ENCODE results near the gene ISL2.
A peak's percentile ranks its signal among the peaks of the same experiment; 100 is the strongest.

The ISL2 gene

DNA sequence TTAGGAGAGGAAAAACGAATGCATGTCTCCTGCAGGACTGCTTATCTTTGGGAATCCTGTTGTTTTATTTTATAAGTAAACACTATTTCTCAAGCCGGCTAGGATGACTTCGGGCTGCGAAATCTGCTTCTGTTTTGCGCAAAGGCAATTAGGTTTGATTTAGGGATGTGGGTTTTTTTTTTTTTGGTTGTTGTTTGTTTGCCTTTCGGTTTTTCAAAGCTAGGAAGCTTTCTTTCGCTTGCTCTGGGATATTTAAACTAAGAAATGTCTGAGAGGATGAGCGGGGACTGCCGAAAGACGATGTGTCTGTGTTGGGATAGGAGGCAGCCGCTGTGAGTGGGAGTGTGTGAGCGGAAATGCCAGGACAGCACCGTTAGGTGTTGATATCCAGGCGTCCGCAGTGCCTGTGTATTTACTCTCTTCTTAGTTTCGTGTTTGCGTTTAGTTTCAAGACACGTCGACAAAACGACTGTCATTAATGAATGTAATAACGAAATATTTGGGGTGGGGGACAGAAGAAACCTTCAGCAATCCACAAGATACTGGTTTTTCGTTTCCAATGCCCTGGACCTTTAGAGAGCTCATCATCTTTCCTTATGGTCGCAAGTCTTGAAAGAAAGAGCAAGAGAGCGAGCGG is 604 bp downstream of the ISL2 start:
- H3K9me3 Mint-ChIP-seq: no peaks in the 10 kb centered on the region
- no peak overlapping the region for H3K27ac Mint-ChIP-seq
- H3K4me3 Mint-ChIP-seq: peak overlapping the region; percentile 92 to 98
- ATAC-seq: no peak
- peak in 1 of 2 donors; percentile 29 for DNase-seq
- peaks cover 100% of the 10 kb centered on the region for H3K27me3 Mint-ChIP-seq
- peaks cover 65% of the 10 kb centered on the region for H3K4me1 Mint-ChIP-seq

DNA sequence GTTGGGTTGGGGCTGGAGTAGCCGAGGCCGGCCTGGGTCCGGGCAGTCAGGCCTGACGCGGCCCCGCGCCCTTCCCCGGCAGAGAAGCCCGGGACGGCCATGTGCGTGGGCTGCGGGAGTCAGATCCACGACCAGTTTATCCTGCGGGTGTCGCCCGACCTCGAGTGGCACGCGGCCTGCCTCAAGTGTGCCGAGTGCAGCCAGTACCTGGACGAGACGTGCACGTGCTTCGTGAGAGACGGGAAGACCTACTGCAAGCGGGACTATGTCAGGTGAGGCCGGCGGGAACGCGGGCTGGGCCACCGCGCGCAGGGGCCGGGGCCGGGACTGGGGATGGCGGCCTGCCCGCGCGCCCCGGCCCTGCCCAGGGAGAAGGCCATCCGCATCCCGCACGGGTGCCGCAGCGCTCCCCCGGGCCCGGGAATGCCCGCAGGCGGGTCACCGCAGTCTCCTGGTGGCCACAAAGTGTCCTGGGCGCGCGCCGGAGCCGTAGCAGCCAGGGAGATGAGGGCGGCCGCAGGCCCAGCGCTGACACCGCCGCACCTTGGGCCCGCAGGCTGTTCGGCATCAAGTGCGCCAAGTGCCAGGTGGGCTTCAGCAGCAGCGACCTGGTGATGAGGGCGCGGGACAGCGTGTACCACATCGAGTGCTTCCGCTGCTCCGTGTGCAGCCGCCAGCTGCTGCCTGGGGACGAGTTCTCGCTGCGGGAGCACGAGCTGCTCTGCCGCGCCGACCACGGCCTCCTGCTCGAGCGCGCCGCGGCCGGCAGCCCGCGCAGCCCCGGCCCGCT is 1.3 kb downstream of the ISL2 start:
- no peaks in the 10 kb centered on the region for H3K9me3 Mint-ChIP-seq
- DNase-seq (peak; percentile 23 to 38), ATAC-seq (no peak)
- H3K27me3 Mint-ChIP-seq: peaks cover 96% of the 10 kb centered on the region
- H3K4me3 Mint-ChIP-seq: peak overlapping the region; percentile 92 to 98
- peaks cover 65% of the 10 kb centered on the region for H3K4me1 Mint-ChIP-seq
- H3K27ac Mint-ChIP-seq: no peak overlapping the region

DNA sequence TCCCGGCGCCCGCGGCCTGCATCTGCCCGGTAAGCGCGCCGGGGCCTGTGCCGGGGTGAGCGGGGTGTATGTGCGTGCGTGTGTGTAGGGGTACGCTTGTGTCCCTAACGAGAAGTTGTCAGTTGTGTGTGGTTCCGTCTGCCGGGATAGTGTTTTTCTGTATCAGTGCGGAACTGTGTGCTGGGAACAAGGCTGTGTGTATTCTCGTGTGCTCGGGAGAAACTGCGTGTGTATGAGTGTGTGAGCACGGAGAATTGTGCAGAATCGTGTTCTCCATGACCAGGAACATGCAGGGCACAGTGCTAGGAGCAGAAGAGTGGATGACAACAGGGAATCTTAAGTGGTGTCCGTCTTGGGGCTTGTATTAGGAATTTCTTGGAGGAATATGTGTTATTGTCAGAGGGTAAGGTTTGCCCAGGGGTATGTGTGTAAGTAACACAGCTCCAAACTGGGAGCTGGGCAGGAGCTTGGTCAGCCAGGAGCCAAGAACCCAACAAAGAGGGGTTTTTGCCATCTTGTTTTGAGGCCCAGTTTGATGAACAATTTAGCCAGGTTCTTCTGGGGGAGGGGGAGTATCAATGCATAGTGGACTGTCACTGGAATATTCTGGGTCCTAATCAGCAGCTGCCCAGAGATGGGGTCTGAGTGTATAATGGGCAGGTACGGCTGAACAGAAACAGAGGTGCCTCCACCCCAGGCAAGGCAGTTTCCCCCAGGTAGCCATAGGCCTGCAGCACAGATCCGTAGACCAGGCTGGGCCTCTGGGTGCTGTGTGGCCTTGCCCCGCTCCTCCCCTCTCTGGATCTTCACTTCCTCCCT is 2.1 kb downstream of the ISL2 start:
- H3K27ac Mint-ChIP-seq: no peak overlapping the region
- peaks cover 72% of the 10 kb centered on the region for H3K4me1 Mint-ChIP-seq
- ATAC-seq: no peak
- no peaks in the 10 kb centered on the region for H3K9me3 Mint-ChIP-seq
- H3K4me3 Mint-ChIP-seq: peak overlapping the region; percentile 72 to 96
- no peak for DNase-seq
- peaks cover 96% of the 10 kb centered on the region for H3K27me3 Mint-ChIP-seq

DNA sequence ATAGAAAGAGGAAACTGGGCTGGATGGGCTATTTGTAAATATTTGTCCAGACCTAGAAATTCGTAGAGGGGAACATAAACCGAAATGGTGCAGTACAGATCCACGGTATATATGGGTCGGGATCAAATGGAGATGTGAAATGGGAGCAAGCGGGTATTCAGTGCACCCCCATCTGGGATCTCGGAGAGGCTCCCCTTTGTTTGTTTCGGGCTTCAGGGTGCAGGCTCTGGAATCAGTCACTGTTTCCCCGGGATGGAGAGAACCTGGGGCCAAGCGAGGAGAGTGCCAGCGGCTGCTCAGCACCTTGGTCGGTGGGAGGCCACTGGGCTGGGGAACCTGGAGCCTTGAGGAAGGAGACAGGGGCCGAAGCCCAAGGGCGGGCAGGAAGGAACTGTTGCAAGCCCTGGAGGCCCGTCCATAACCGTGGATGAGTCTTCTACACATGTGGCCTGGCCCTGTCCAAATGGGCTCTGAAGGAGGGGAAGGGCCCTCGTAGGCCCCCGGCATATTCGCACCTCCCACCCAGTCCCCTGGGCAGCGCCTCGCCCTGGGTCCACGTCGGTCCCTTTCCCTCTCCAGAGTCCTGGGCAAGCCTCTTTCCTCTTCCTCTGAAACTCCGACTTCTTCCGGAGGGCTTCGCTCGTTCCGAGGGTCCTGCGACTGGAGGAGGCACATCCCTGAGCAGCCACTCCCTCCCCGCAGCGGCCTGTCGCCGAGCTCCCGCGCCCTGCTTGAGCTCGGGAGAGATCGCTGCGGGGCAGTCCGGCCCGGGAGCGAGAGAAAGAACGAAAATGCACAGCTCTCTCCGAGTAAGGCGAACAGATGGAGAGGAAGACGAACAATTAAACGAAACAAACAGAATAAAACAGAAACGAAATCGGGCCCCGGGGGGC is 3.0 kb downstream of the ISL2 start:
- Mint-ChIP-seq H3K4me3 (peak overlapping the region; percentile 96), H3K27me3 (peaks cover 96% of the 10 kb centered on the region), H3K27ac (no peak overlapping the region), H3K9me3 (no peaks in the 10 kb centered on the region), H3K4me1 (peaks cover 72% of the 10 kb centered on the region)
- DNase-seq: peak; percentile 28 to 35
- ATAC-seq: no peak

DNA sequence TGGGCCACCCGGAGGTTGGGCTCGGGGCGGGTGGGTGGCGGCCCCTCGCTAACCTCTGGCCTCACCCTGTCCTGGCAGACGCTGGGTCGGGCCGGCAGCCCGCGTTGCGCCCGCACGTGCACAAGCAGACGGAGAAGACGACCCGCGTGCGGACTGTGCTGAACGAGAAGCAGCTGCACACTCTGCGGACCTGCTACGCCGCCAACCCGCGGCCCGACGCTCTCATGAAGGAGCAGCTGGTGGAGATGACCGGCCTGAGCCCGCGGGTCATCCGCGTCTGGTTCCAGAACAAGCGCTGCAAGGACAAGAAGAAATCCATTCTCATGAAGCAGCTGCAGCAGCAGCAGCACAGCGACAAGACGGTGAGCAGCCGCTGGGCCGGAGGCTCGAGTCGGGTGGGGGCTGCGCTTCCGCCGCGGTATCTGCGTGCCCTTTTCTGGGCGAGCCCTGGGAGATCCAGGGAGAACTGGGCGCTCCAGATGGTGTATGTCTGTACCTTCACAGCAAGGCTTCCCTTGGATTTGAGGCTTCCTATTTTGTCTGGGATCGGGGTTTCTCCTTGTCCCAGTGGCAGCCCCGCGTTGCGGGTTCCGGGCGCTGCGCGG is 3.7 kb downstream of the ISL2 start:
- H3K27ac Mint-ChIP-seq: no peak overlapping the region
- peak; percentile 29 to 50 for DNase-seq
- H3K4me1 Mint-ChIP-seq: peaks cover 71% of the 10 kb centered on the region
- no peak for ATAC-seq
- peaks cover 96% of the 10 kb centered on the region for H3K27me3 Mint-ChIP-seq
- no peaks in the 10 kb centered on the region for H3K9me3 Mint-ChIP-seq
- peak overlapping the region; percentile 96 for H3K4me3 Mint-ChIP-seq

DNA sequence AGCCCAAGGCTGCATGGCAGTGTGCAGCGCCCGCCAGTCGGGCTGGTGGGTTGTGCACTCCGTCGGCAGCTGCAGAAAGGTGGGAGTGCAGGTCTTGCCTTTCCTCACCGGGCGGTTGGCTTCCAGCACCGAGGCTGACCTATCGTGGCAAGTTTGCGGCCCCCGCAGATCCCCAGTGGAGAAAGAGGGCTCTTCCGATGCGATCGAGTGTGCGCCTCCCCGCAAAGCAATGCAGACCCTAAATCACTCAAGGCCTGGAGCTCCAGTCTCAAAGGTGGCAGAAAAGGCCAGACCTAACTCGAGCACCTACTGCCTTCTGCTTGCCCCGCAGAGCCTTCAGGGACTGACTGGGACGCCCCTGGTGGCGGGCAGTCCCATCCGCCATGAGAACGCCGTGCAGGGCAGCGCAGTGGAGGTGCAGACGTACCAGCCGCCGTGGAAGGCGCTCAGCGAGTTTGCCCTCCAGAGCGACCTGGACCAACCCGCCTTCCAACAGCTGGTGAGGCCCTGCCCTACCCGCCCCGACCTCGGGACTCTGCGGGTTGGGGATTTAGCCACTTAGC is 4.3 kb downstream of the ISL2 start:
- Mint-ChIP-seq H3K4me1 (peaks cover 71% of the 10 kb centered on the region), H3K27me3 (peaks cover 96% of the 10 kb centered on the region), H3K27ac (no peak overlapping the region), H3K4me3 (peak overlapping the region; percentile 96), H3K9me3 (no peaks in the 10 kb centered on the region)
- ATAC-seq (peak; percentile 69), DNase-seq (peak; percentile 64 to 67)

DNA sequence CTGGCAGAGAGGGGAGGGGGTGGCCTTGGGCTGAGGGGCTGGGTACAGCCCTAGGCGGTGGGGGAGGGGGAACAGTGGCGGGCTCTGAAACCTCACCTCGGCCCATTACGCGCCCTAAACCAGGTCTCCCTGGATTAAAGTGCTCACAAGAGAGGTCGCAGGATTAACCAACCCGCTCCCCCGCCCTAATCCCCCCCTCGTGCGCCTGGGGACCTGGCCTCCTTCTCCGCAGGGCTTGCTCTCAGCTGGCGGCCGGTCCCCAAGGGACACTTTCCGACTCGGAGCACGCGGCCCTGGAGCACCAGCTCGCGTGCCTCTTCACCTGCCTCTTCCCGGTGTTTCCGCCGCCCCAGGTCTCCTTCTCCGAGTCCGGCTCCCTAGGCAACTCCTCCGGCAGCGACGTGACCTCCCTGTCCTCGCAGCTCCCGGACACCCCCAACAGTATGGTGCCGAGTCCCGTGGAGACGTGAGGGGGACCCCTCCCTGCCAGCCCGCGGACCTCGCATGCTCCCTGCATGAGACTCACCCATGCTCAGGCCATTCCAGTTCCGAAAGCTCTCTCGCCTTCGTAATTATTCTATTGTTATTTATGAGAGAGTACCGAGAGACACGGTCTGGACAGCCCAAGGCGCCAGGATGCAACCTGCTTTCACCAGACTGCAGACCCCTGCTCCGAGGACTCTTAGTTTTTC is 4.9 kb downstream of the ISL2 start:
- DNase-seq: peak; percentile 15 to 32
- Mint-ChIP-seq H3K27me3 (peaks cover 94% of the 10 kb centered on the region), H3K4me3 (peak overlapping the region; percentile 78 to 96), H3K9me3 (no peaks in the 10 kb centered on the region), H3K27ac (no peak overlapping the region), H3K4me1 (peaks cover 71% of the 10 kb centered on the region)
- no peak for ATAC-seq

GRCh38 chr15:76342058-76342381 is 5.4 kb downstream of the ISL2 start:
- peaks cover 66% of the 10 kb centered on the region for H3K4me1 Mint-ChIP-seq
- H3K4me3 Mint-ChIP-seq: peak overlapping the region; percentile 78 to 85
- no peaks in the 10 kb centered on the region for H3K9me3 Mint-ChIP-seq
- no peak for ATAC-seq
- peaks cover 89% of the 10 kb centered on the region for H3K27me3 Mint-ChIP-seq
- DNase-seq: peak in 1 of 2 donors; percentile 12
- H3K27ac Mint-ChIP-seq: no peak overlapping the region

DNA sequence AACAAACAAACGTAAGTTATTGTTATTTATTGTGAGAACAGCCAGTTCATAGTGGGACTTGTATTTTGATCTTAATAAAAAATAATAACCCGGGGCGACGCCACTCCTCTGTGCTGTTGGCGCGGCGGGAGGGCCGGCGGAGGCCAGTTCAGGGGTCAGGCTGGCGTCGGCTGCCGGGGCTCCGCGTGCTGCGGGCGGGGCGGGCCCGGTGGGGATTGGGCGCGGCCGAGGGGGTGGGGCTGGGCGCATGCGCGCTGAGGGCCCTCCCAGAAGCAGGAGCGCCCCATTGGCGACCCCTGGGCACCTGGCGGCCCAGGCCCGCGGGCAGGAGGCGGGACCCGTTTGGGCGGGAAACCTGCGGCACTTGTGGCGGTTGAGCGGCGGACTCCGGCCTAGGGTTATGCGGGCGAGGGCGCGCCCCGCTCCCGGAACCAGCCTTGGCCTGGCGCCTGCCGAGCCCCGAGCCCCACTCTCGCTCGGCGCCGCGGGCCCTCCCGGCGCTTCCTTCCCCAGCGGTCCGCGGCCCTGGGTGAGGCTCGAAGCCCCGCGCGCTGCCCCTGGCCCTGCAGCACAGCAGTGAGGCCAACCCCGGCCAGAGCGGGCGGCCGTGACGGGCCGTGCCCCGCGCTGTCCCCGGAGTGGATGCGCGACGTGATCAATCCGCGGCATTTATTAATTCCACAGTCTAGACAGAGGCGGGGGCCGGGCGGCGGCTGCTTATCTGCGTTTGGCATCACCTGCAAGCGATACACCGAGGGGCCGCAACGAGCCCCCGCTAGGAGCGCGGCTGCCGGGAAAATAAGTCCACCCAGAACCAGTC is 6.0 kb downstream of the ISL2 start:
- DNase-seq: peak; percentile 27 to 29
- H3K27ac Mint-ChIP-seq: no peak overlapping the region

GRCh38 chr15:76343313-76343996 is 6.9 kb downstream of the ISL2 start:
- Mint-ChIP-seq H3K27ac (no peak overlapping the region), H3K27me3 (peaks cover 89% of the 10 kb centered on the region), H3K4me3 (peak overlapping the region in 1 of 2 donors; percentile 36), H3K4me1 (peaks cover 55% of the 10 kb centered on the region), H3K9me3 (no peaks in the 10 kb centered on the region)
- no peak for DNase-seq
- no peak for ATAC-seq

More for the DNA sequence above, 6.0 kb downstream of the ISL2 start:
- no peak for ATAC-seq
- peaks cover 89% of the 10 kb centered on the region for H3K27me3 Mint-ChIP-seq
- H3K9me3 Mint-ChIP-seq: no peaks in the 10 kb centered on the region
- peaks cover 60% of the 10 kb centered on the region for H3K4me1 Mint-ChIP-seq
- H3K4me3 Mint-ChIP-seq: peak overlapping the region; percentile 78 to 85

DNA sequence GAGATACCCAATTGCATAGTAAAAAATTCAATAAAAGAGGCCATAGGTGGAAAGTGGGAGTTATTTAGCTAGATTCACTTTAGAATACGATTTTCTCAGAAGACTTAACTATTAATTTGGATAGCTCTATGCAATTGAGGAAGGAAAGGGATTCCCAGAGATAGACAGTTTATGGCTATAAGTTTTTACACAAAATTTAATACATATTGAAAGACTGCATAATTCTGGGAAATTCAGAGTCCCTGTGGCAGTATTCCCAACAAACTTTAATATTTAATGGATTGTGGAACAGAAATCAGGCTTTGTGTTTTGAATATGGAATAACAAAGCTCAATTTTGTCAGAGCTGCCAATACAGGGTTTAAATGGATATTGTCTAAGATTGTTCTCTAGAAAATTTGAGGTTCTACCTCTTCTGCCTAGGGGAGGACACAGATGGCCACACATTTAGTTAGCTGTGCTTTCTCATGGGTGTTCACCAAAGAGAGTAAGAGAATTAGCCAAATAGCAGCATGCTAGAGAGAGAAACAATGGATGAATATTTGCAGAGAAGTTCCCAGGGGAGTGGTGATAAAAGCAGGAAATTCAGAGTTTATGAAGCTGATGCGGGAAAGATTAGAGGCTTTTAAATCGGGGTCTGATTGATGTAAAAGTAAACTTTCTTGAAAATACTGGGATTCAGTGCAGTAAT is 8.5 kb downstream of the ISL2 start:
- Mint-ChIP-seq H3K27ac (no peak overlapping the region), H3K4me1 (peaks cover 39% of the 10 kb centered on the region)
- no peak for ATAC-seq

DNA sequence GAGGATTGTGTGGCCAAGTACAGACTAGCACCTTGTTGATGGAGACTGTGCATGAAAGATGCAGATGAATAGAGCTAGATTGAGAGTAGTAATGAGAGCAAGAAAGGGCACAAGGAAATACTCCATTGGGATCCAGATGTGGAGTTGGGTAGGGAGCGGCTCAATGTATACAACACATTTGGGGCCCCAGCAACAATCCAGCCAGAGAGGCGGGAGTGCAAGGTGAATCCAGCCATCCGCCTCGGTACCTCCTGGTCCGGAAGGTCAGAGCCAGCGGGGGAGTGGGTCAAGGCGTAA is 9.0 kb downstream of the ISL2 start:
- Mint-ChIP-seq H3K9me3 (no peaks in the 10 kb centered on the region), H3K4me3 (peak overlapping the region; percentile 67 to 78), H3K27ac (peak overlapping the region; percentile 22 to 28), H3K27me3 (peaks cover 84% of the 10 kb centered on the region), H3K4me1 (peaks cover 34% of the 10 kb centered on the region)
- ATAC-seq (no peak), DNase-seq (no peak)

More for the DNA sequence above, 8.5 kb downstream of the ISL2 start:
- Mint-ChIP-seq H3K27me3 (peaks cover 89% of the 10 kb centered on the region), H3K4me3 (peak overlapping the region; percentile 67 to 78), H3K9me3 (no peaks in the 10 kb centered on the region)
- no peak for DNase-seq
